ENCODE results near the gene C19orf25. TPM values are rescaled to one million over a fixed set of nuclear protein-coding genes. Genes with fewer than 3 reads are reported as not detected.

C19orf25 gene
- total and polyA plus RNA-seq, 9 of the 15 experiments (the other 6 are each of a cell fraction or from before 2014, with no cell fraction given), result 0.79 to 96.0 (median 36.1) TPM

DNA sequence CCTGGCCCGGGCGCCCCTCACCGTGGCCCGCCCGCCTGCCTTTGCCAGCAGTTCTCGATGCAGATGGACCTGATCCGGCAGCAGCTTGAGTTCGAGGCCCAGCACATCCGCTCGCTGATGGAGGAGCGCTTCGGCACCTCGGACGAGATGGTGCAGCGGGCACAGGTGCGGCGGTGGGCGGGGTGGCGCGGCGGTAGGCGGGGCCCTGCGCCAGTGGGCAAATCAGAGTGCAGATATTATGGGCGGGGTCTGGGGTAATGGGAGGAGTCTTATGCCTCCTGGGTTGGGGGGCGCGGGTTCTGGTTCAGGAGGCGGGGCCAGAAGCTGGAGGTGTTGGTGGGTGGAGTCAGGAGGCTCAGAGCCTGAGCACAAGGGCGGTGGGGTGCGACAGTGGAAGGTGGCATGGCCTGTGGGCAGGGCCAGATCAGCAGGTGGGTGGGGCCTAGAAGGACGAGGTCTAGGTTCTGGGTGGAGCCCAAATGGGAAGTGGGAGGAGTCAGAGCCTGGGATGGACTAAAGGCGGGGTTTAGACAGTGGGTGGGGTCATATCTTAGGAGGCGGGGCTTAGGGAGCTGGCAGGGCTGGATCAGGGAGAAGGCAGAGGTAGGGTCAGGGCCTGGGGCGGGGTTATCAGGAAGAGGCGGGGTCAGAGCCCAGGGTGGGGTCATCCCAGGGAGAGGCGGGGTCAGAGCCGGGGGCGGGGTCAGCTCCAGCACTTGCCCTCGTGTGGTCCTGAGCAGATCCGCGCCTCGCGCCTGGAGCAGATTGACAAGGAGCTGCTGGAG lies 23.5 kb downstream of the C19orf25 start (continued):
- TF ChIP-seq ZNF3 (CRISPR knock-in tag; IDR thresholded peaks at IDR 0.05) (no peak), SP1 (CRISPR knock-in tag; IDR thresholded peaks at IDR 0.05) (peak; percentile 93), CBFA2T2 (conservative IDR thresholded peaks at IDR 0.05) (no peak)

DNA sequence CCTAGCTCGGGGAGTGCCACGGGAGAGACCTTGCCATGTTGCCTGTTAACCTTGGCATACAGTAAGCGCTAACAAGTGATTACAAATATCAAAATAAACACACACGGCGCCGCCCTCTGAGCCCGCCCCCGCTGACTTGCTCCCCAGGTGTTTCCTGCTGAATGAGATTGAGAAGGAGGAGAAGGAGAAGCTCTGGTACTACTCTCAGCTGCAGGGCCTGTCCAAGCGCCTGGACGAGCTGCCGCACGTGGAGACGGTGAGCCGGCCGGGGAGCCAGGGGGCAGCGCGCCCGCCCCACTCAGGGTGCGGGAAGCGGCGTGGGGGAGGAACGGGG lies 24.0 kb downstream of the C19orf25 start:
- no peak overlapping the region for H3K27ac ChIP-seq (ENCODE audit: extremely low read depth, low read depth, low read length)
- peak overlapping the region; percentile 92 for H2AFZ ChIP-seq (ENCODE audit: low read depth, low read length)
- TF ChIP-seq CBFA2T3 (IDR thresholded peaks at IDR 0.05) (peak; percentile 51; the same call in 1 of the 2 replicates), GATAD2A (IDR thresholded peaks at IDR 0.05) (0 out of 2 replicates have a peak, but pooled peaks have one; percentile 49), FIP1L1 (IDR thresholded peaks at IDR 0.05; ENCODE audit: low read depth, low read length, poor library complexity, severe bottlenecking) (peak; percentile 82), MTF1 (CRISPR knock-in tag; IDR thresholded peaks at IDR 0.05; ENCODE audit: borderline replicate concordance) (no peak), POLR2AphosphoS5 (IDR thresholded peaks at IDR 0.05; ENCODE audit: control insufficient read depth, insufficient read depth, low read depth, low read length) (0 out of 2 replicates have a peak, but pooled peaks have one; percentile 13), EGR1 (conservative IDR thresholded peaks at IDR 0.05) (peak; percentile 69), THRAP3 (IDR thresholded peaks at IDR 0.05; ENCODE audit: borderline replicate concordance) (no peak), L3MBTL2 (IDR thresholded peaks at IDR 0.05) (peak; percentile 59), ZKSCAN8 (CRISPR knock-in tag; IDR thresholded peaks at IDR 0.05) (0 out of 2 replicates have a peak, but pooled peaks have one; percentile 55), SREBF1 (IDR thresholded peaks at IDR 0.05; ENCODE audit: borderline replicate concordance, low read depth, low read length) (no peak)
- TF ChIP-seq, protein P1, sequence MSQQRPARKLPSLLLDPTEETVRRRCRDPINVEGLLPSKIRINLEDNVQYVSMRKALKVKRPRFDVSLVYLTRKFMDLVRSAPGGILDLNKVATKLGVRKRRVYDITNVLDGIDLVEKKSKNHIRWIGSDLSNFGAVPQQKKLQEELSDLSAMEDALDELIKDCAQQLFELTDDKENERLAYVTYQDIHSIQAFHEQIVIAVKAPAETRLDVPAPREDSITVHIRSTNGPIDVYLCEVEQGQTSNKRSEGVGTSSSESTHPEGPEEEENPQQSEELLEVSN (IDR thresholded peaks at IDR 0.05; ENCODE audit: borderline replicate concordance in 1 of 2, extremely low read depth in 1 of 2, insufficient read depth in 1 of 2, insufficient read length in 1 of 2, low read depth in 1 of 2, low read length in 1 of 2, poor library complexity in 1 of 2, severe bottlenecking in 1 of 2), result peak in 1 of 2 experiments; percentile 57

More for the DNA sequence above, 24.0 kb downstream of the C19orf25 start:
- Histone ChIP-seq H3K4me2 (ENCODE audit: insufficient read depth, low read length) (peak overlapping the region; percentile 84), H3K27me3 (ENCODE audit: control insufficient read depth in 2 of 2, insufficient read depth in 2 of 2, low read length in 2 of 2) (peaks cover 0 to 12% of the 10 kb centered on the region in 2 experiments; a peak in 1 of 5 replicates), H4K20me1 (replicated peaks; ENCODE audit: control insufficient read depth, insufficient read depth, low read length) (peaks cover 22% of the 10 kb centered on the region), H3K79me2 (ENCODE audit: control insufficient read depth, insufficient read depth, low read length) (no peaks in the 10 kb centered on the region), H3K4me3 (peak overlapping the region; percentile 39), H3K36me3 (ENCODE audit: control insufficient read depth, insufficient read depth, low read length) (0 out of 3 replicates have a peak, but pooled peaks cover under 1% of the 10 kb centered on the region), H3K9me3 (replicated peaks; ENCODE audit: control insufficient read depth, insufficient read depth, low read depth, low read length) (no peaks in the 10 kb centered on the region), H3K4me1 (replicated peaks in 1 of 2; ENCODE audit: control insufficient read depth in 2 of 2, insufficient read depth in 2 of 2, low read length in 2 of 2) (peaks cover 5 to 72% of the 10 kb centered on the region in 2 experiments; a peak in 4 of 5 replicates), H3K9me1 (ENCODE audit: control insufficient read depth, insufficient read depth, low read length) (peaks cover 7% of the 10 kb centered on the region), H3K9ac (ENCODE audit: insufficient read depth in 1 of 2, low read depth in 2 of 2, low read length in 2 of 2) (peak overlapping the region in 1 of 2 experiments; percentile 82; a peak in 2 of 4 replicates)
- intact Hi-C loops (cut with micrococcal nuclease), result loop anchor here (5.0 kb wide), 1 partner anchor 57 kb away; the partner anchor contains the start of gene ADAMTSL5
- POLR2A ChIA-PET, result interaction anchor here (0.6 to 3.1 kb wide), 10 partner anchors 8 to 327 kb away, joined by 3 to 10 read pairs (median 6); no protein-coding TSS in a partner anchor
- CTCF ChIA-PET (ENCODE audit: low intra/inter-chr PET ratio), result no interaction called here
- in situ Hi-C loops (cut with MboI), result loop anchor here (5.0 kb wide), 1 partner anchor 52 kb away; no protein-coding TSS in a partner anchor
- peak in 1 of 4 experiments; percentile 64 for DNase-seq (ENCODE audit: extremely low read depth in 1 of 4, low spot score in 3 of 4)
- no peak for FAIRE-seq
- ATAC-seq, result peak; percentile 5
- WGBS (ENCODE audit: insufficient coverage, low coverage, missing lambda C conversion rate), result 2% methylated on average over 15 of the region's 22 CpGs
- no TSS peak for BruUV-seq (replicated peaks)

Measured in K562 (cell line).